GM21529 (cell line): ENCODE results near the gene KRTAP4-3.
"Not testable (repeated sequence)": the region's sequence is repeated elsewhere in the genome, so short reads cannot be mapped to it uniquely, and the experiment has no call there.

ENCODE experiments used
- ATAC-seq: cut with Tn5 transposase; IDR thresholded peaks from one replicate; pipeline ENCODE4 v1.9.1; 2021; ENCODE audit not compliant: unreplicated experiment

Gene KRTAP4-3

GRCh38 chr17:41153856-41154255 lies 14.2 kb downstream of the KRTAP4-3 start:
- no peak for ATAC-seq

GRCh38 chr17:41151525-41151924 lies 16.5 kb downstream of the KRTAP4-3 start:
- ATAC-seq: no peak

DNA sequence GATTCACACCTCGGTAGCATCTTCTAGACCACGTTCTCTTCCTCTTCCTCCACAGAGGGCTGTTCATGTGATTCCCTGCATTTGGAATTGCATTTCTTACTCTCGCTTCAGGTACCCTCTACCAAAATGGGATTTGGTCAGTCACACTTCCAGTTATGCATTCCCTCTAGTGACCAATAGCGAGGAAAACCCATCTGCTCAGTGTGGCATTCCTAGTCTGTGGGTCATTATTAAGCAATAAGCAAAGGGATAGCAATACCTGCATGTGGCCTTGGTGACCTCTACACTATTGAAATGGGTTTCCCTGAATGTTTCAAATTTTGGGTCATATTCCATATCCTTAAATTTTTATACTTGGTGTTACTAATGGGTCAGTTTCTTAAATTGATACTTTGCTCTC lies 18.0 kb downstream of the KRTAP4-3 start:
- ATAC-seq: no peak

GRCh38 chr17:41149652-41149985 lies 18.4 kb downstream of the KRTAP4-3 start, which contains the start of gene KRTAP4-5:
Gene KRTAP4-5, minus strand, starts transcription at chr17:41149825. Its CDS starts 58 bp downstream, at chr17:41149767.
- no peak for ATAC-seq

GRCh38 chr17:41148971-41149651 lies 18.9 kb downstream of the KRTAP4-3 start:
- ATAC-seq: not testable (repeated sequence)

DNA sequence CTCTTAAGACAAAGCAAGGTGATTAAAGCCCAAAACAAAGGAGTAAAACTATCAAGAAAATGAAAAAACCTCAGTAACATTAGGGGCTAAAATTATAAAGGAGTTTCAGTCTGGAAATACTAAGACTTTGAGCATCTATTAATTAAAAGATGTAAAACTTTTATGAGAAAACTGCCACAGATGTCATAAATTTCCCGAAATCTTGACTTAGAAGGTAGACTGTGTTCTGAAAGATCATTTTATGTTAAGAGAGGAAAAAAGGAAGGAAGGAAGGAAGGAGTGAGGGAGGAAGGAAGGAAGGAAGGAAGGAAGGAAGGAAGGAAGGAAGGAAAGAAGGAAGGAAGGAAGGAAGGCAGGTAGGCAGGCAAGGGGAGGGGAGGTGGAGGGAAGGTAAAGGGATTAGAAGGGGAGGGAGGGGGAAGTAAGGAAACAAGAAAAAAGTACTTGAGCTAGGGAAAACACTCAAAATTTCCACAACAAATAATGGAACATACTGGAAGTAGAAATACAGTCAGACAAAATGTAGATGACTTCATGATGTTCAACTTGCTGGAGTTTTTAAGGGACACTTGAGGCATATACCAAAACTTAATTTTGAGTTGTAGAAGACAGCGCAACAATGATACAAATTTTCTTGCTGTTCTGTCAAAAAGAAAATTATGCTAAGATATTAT lies 20.4 kb downstream of the KRTAP4-3 start:
- ATAC-seq: no peak

DNA sequence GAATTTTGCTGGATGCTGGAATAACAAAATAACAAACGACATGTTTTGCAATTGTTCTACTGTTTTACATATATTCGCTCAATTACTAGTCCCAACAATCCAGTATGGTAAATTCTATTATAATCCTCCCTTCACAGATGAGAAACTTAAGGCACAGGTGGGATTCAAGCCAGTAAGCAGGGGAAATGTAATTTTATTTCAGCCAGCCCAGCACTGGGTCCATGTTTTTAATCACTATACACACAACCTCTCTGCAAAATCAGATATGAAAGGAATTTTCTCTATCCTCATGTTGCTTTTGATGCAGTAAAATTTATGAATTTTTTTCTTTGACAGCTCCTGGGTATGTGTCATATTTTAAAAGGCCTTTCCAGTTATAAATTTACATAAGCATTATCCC lies 22.8 kb downstream of the KRTAP4-3 start:
- ATAC-seq: no peak

DNA sequence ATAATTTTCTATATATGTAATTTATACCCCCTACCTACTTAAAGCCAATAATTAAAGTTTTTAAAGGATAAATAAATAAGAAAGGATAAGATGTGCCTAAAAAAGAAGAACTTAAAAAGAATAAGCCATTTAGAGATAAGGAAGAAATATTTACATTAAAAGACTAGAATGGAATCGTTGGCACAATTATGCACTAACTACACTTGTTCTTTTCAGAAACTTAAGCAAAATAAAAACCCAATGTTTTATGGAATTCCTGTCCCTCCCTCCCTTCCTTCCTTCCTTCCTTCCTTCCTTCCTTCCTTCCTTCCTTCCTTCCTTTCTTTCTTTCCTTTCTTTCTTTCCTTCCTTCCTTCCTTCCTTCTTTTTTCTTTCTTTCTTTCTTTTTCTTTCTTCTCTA lies 23.2 kb downstream of the KRTAP4-3 start:
- ATAC-seq: no peak

DNA sequence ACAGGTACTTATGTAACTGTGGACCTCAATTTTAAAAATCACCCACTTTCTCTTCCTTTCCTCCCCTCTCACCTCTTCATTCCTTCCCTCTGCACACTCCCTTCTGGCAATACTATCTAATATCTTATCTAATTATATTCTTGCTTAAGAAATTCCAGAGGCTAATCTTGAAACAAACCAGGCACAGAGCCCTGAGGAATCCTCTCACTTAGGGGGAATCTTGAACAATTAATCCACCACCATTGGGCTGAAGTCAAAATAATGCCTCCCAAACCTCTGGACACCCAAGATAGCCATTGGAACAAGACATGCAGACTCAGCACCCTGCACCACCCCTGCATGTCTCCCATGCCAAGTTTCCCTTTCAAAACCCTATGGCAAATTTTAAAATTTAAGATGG lies 26.7 kb downstream of the KRTAP4-3 start:
- ATAC-seq: no peak

GRCh38 chr17:41140360-41141131 lies 27.5 kb downstream of the KRTAP4-3 start, which contains the start of gene KRTAP4-6:
Gene KRTAP4-6, minus strand, starts transcription at chr17:41140544. Its CDS starts 57 bp downstream, at chr17:41140487.
- no peak for ATAC-seq

- not testable (repeated sequence) for ATAC-seq
Measured at GRCh38 chr17:41139865-41140264, 28.2 kb downstream of the KRTAP4-3 start.

GRCh38 chr17:41133880-41134735 lies 33.9 kb downstream of the KRTAP4-3 start:
- ATAC-seq: no peak

DNA sequence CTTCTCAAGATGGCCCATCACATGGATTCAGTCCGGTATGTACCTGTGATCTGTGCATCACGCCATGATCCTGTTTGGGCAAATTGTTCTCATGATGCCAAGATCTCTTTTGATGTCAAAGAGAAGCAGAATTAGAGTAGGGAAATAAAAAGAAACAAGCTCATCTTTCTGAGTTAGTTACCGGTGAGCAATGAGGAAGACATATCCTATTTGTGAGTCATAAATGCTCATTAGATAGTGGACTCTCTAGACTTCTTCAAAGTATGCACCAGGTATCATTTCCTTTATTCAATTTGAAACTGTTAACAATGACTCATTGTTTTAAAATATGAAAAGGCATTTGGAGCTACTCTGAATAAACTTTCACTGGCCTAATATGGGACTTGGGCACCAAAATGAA lies 36.0 kb downstream of the KRTAP4-3 start:
- no peak for ATAC-seq

- ATAC-seq: no peak
Measured at GRCh38 chr17:41127371-41127770, 40.6 kb downstream of the KRTAP4-3 start.

DNA sequence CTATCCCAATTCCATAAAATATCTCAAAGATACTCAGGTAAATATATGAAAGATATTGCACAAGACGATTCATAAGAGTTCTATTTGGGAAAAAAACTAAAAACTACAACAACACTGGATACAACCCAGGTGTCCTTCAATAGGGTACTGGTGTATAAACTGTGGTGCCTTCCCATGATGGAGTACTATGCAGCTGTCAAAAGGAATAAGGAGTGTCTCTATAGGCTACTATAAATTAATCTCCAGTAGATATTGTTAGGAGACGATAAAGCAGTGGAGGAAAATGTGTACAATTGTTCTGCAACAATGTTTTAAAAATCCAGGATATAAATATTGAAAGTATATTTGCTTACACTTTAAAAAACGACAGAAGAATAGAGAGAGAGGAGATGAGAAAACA lies 41.6 kb downstream of the KRTAP4-3 start:
- ATAC-seq: no peak

GRCh38 chr17:41125064-41125463 lies 43.0 kb downstream of the KRTAP4-3 start:
- ATAC-seq: no peak

GRCh38 chr17:41123991-41124371 lies 44.0 kb downstream of the KRTAP4-3 start, which contains the start of gene KRTAP4-12:
Gene KRTAP4-12, minus strand, starts transcription at chr17:41124182. Its CDS starts 60 bp downstream, at chr17:41124122.
- ATAC-seq: not testable (repeated sequence)

DNA sequence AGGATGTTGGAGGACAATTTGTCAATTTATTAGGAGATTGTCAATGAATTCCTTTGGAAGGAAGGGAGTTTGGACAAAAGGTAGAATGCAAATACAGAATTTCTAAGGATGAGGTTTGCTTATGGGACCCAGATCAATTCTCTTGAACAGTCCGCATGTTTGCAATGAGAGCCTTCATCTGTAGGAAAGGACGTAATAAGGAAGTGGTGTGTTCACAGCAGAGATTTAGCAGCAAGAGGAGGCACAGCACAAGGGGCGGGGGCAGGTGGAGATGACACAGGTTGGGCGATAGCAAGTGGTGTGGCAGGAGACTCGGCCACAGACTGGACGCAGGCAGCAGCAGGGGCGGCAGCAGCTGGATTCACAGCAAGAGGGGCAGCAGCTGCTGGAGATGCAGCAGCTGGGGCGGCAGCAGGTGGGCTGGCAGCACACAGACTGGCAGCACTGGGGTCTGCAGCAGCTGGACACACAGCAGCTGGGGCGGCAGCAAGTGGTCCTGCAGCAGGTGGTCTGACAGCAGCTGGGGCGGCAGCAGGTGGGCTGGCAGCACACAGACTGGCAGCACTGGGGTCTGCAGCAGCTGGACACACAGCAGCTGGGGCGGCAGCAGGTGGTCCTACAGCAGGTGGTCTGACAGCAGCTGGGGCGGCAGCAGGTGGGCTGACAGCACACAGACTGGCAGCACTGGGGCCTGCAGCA lies 44.6 kb downstream of the KRTAP4-3 start:
- not testable (repeated sequence) for ATAC-seq

GRCh38 chr17:41121742-41122141 lies 46.3 kb downstream of the KRTAP4-3 start:
- ATAC-seq: no peak
